Sigmoid colon (tissue), 3 donors: ENCODE data around the gene ZFR2.
"Not testable (repeated sequence)": the region's sequence is repeated elsewhere in the genome, so short reads cannot be mapped to it uniquely, and the experiment has no call there.

Experiments used
- POLR2A ChIP-seq, 2 donors: fragments of 450-650 bp; IDR thresholded peaks; one replicate each; pipeline ENCODE4 v1.6.1; 2016; ENCODE audit warnings: antibody characterized with exemption in 2 of 2, mild to moderate bottlenecking in 2 of 2, moderate library complexity in 2 of 2
- TF ChIP-seq, protein P1 (sequence below), 4 experiments: fragments of 450-650 bp in 3 of 4; fragments of 200-600 bp in 1 of 4; IDR thresholded peaks; one replicate each; pipeline ENCODE4 v1.5.1; 2016 to 2019; ENCODE audit warnings: antibody characterized with exemption in 4 of 4, mild to moderate bottlenecking in 3 of 4, moderate library complexity in 2 of 4

DNA sequence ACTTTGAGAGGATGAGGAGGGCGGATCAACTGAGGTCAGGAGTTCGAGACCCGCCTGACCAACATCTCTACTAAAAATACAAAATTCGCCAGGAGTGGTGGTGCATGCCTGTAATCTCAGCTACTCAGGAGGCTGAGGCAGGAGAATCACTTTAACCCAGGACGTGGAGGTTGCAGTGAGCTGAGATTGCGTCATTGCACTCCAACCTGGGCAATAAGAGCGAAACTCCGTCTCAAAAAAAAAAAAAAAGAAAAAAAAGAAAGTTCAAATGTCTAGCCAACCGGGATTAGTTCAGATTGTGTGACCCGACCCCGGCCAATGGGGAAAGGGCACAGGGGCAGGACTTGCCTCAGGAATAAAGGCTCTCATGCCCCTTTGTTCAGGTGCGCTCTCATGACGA lies 5.9 kb upstream of the ZFR2 start:
- TF ChIP-seq, protein P1, sequence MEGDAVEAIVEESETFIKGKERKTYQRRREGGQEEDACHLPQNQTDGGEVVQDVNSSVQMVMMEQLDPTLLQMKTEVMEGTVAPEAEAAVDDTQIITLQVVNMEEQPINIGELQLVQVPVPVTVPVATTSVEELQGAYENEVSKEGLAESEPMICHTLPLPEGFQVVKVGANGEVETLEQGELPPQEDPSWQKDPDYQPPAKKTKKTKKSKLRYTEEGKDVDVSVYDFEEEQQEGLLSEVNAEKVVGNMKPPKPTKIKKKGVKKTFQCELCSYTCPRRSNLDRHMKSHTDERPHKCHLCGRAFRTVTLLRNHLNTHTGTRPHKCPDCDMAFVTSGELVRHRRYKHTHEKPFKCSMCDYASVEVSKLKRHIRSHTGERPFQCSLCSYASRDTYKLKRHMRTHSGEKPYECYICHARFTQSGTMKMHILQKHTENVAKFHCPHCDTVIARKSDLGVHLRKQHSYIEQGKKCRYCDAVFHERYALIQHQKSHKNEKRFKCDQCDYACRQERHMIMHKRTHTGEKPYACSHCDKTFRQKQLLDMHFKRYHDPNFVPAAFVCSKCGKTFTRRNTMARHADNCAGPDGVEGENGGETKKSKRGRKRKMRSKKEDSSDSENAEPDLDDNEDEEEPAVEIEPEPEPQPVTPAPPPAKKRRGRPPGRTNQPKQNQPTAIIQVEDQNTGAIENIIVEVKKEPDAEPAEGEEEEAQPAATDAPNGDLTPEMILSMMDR (IDR thresholded peaks at IDR 0.05): not testable (repeated sequence)
- not testable (repeated sequence) for TF ChIP-seq POLR2A (IDR thresholded peaks at IDR 0.05)
